SK-N-SH treated with all-trans-retinoic acid at 6 μM for 48 hours (cell line): Measurements from ENCODE around the gene PRKCZ.

Experiments used
- ARNTL ChIP-seq: fragments of 450-650 bp; formaldehyde crosslinking; IDR thresholded peaks from 2 replicates; pipeline ENCODE4 v1.5.0; 2020; ENCODE audit warnings: low read depth, mild to moderate bottlenecking, moderate library complexity, borderline replicate concordance
- CREB5 ChIP-seq: fragments of 250-450 bp; sonication (Bioruptor Pico); IDR thresholded peaks from 2 replicates; pipeline ENCODE4 v1.5.1; 2020; ENCODE audit warnings: low read depth, mild to moderate bottlenecking, moderate library complexity
- CSRNP3 ChIP-seq: fragments of 250-450 bp; sonication (Bioruptor Pico); IDR thresholded peaks from 2 replicates; pipeline ENCODE4 v1.5.1; 2021; ENCODE audit warnings: mild to moderate bottlenecking, moderate library complexity
- GLIS3 ChIP-seq: fragments of 250-450 bp; sonication (Bioruptor Pico); IDR thresholded peaks from 2 replicates; pipeline ENCODE4 v1.5.0; 2020; ENCODE audit warnings: mild to moderate bottlenecking, moderate library complexity
- ISL1 ChIP-seq: fragments of 250-450 bp; sonication (Bioruptor Pico); IDR thresholded peaks from 2 replicates; pipeline ENCODE4 v2.1.2; 2022; ENCODE audit warnings: mild to moderate bottlenecking, moderate library complexity
- OSR1 ChIP-seq: fragments of 250-450 bp; sonication (Bioruptor Pico); IDR thresholded peaks from 2 replicates; pipeline ENCODE4 v1.8.0; 2022; ENCODE audit warnings: moderate library complexity, mild to moderate bottlenecking, inconsistent platforms
- PATZ1 ChIP-seq: fragments of 250-450 bp; sonication (Bioruptor Pico); IDR thresholded peaks from 2 replicates; pipeline ENCODE4 v1.8.0; 2020; ENCODE audit warnings: mild to moderate bottlenecking, moderate library complexity, borderline replicate concordance
- POU6F1 ChIP-seq: fragments of 250-450 bp; sonication (Bioruptor Pico); IDR thresholded peaks from 2 replicates; pipeline ENCODE4 v1.8.0; 2021; ENCODE audit warnings: low read depth, mild to moderate bottlenecking, moderate library complexity, borderline replicate concordance
- RARB ChIP-seq: fragments of 250-450 bp; sonication (Bioruptor Pico); IDR thresholded peaks from 2 replicates; pipeline ENCODE4 v1.8.0; 2021; ENCODE audit warnings: mild to moderate bottlenecking, moderate library complexity
- TOX ChIP-seq: fragments of 250-450 bp; sonication (Bioruptor Pico); IDR thresholded peaks from 2 replicates; pipeline ENCODE4 v1.8.0; 2021; ENCODE audit warnings: mild to moderate bottlenecking, moderate library complexity, borderline replicate concordance
- ZC3H10 ChIP-seq: fragments of 250-450 bp; sonication (Bioruptor Pico); IDR thresholded peaks from 2 replicates; pipeline ENCODE4 v1.5.1; 2021; ENCODE audit warnings: mild to moderate bottlenecking, moderate library complexity
- ZFP3 ChIP-seq: fragments of 250-450 bp; sonication (Bioruptor Pico); IDR thresholded peaks from 2 replicates; pipeline ENCODE4 v1.5.0; 2020; ENCODE audit warnings: mild to moderate bottlenecking, moderate library complexity
- ZNF565 ChIP-seq: fragments of 450-650 bp; formaldehyde crosslinking; conservative IDR thresholded peaks from 2 replicates; pipeline ENCODE4 v1.5.0; 2020; ENCODE audit warnings: low read depth, mild to moderate bottlenecking, moderate library complexity
- ZNF8 ChIP-seq: fragments of 450-650 bp; formaldehyde crosslinking; IDR thresholded peaks from 2 replicates; pipeline ENCODE4 v1.5.0; 2020; ENCODE audit warnings: mild to moderate bottlenecking, moderate library complexity

- TF ChIP-seq RARB (no peak), ARNTL (CRISPR knock-in tag) (no peak), CREB5 (CRISPR knock-in tag) (no peak), ISL1 (CRISPR knock-in tag) (no peak), OSR1 (CRISPR knock-in tag) (no peak), ZFP3 (CRISPR knock-in tag) (no peak), ZC3H10 (CRISPR knock-in tag) (no peak), GLIS3 (CRISPR knock-in tag) (no peak), POU6F1 (CRISPR knock-in tag) (no peak), ZNF8 (CRISPR knock-in tag) (no peak), ZNF565 (no peak), PATZ1 (no peak), CSRNP3 (CRISPR knock-in tag) (no peak), TOX (CRISPR knock-in tag) (no peak)
These were observed 20.6 kb upstream of the PRKCZ start for GRCh38 chr1:2029561-2029960.
